ENCODE data around the gene QRSL1.

The QRSL1 gene

DNA sequence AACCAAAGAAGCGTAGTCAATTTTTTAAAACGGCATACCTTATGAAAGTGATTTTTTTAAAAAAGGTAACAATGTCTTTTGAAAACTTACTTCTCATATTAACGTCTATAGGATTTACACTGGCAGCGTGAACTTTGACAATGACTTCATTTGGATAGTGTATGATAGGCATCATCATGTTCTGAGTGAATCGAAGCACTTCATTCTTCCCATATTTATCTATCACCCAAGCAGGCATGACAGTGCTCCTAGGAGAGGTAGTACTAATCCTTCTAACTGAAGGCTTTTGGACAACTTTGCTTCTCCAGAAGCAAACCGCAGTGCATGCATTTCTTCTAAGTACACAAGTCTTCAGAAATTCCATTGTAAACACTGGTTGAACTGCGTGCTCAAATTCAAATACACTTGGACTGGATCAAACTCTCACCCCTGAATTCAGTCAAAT, 698 bp upstream of the QRSL1 start:
- peak overlapping the region; percentile 84 for H3K27ac ChIP-seq
- TF ChIP-seq CTCF (conservative IDR thresholded peaks at IDR 0.05), result no peak
- TF ChIP-seq ZFX (IDR thresholded peaks at IDR 0.05), result no peak

DNA sequence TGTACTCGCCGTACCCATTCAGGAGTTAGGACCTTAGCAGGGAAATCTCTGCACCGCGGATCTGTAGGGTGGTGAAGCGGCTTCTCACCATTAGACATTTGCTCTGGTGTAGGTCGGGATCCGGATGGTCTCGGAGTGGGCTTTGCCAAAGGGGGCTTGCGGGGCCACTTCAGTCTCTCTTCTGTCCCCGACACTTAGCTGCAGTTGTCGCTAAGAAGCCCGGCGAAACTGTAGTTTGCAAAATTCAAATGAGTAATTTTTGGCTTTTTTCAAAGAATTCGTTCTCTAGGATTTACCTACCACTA, 433 bp downstream of the QRSL1 start:
- peak overlapping the region; percentile 84 for H3K27ac ChIP-seq
- peak; percentile 52 for TF ChIP-seq ZFX (IDR thresholded peaks at IDR 0.05)
- TF ChIP-seq CTCF (conservative IDR thresholded peaks at IDR 0.05), result no peak

GRCh38 chr6:106630366-106630765, 988 bp downstream of the QRSL1 start:
- TF ChIP-seq CTCF (conservative IDR thresholded peaks at IDR 0.05), result no peak
- no peak for TF ChIP-seq ZFX (IDR thresholded peaks at IDR 0.05)
- H3K27ac ChIP-seq, result no peak overlapping the region

GRCh38 chr6:106631346-106631745, 2.0 kb downstream of the QRSL1 start:
- TF ChIP-seq CTCF (conservative IDR thresholded peaks at IDR 0.05), result no peak
- no peak for TF ChIP-seq ZFX (IDR thresholded peaks at IDR 0.05)
- no peak overlapping the region for H3K27ac ChIP-seq

GRCh38 chr6:106634565-106634964, 5.2 kb downstream of the QRSL1 start:
- no peak for TF ChIP-seq CTCF (conservative IDR thresholded peaks at IDR 0.05)
- no peak for TF ChIP-seq ZFX (IDR thresholded peaks at IDR 0.05)
- no peak overlapping the region for H3K27ac ChIP-seq

DNA sequence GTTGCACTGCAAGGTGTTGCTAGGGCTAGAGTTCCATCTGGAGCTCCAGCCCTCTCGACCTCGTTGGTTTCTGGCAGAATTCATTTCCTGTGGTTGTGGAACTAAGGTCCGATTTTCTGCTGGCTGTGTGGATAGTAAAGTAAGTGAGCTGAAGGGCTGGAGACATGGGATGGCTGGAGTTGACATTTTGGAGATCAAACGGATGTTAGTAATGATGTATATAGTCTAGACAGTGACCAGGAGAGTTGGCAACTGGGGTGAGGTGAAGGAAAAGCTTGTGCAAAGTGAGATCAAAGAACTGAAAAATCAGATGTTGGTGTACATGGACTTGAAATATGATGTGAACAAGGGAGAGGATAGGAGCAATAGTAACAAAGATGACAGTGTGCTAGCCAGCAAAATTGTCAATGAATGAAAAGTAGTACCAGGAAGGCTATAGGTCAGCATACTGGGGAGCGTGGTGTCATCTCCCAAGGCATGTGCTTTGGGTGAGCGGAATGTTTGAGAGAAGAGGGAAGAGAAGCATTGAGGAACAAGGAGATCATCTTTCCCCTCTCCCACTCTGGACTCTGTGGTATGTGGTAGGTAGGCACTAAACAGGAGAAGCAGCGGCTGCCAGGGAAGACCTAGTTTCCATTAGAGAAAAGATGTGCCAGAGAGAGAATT, 7.8 kb downstream of the QRSL1 start:
- H3K27ac ChIP-seq, result no peak overlapping the region
- TF ChIP-seq CTCF (conservative IDR thresholded peaks at IDR 0.05), result no peak
- TF ChIP-seq ZFX (IDR thresholded peaks at IDR 0.05), result no peak

DNA sequence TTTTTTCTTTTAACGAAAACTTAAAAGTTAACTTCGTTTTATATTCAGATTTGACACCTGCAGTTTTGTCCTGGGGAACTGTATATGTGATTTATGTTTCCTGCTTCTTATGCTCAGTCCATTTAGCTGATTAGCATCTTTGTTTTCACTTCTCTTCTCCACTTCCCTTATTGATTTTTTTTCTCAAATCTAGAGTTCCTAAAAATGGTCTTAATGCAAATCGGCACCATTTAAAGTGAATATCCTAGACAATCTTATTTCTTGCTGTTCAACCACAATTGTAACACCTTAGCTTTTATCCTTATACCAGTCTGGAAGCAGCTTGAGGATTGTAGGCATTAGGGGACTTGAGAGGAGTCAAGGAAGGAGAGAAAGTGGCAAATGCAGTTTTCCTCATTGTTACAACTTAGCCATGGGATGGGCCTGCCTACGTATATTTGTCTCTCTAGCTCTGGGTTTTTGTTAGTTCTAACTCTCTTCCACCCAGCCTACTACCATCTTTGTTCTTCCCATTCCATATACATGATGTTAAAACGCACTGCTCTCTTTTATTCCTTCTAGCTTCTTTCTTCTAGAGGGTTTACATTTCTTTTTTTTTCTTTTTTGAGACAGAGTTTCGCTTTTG, 8.5 kb downstream of the QRSL1 start:
- H3K27ac ChIP-seq, result no peak overlapping the region
- TF ChIP-seq ZFX (IDR thresholded peaks at IDR 0.05) (no peak), CTCF (conservative IDR thresholded peaks at IDR 0.05) (no peak)
